GM19397 (cell line): ENCODE results near the gene GCN1.

Experiments used
- ATAC-seq: cut with Tn5 transposase; IDR thresholded peaks from one replicate; pipeline ENCODE4 v1.9.1; 2021; ENCODE audit warnings: mild to moderate bottlenecking, moderate library complexity; ENCODE audit not compliant: unreplicated experiment

Gene GCN1

DNA sequence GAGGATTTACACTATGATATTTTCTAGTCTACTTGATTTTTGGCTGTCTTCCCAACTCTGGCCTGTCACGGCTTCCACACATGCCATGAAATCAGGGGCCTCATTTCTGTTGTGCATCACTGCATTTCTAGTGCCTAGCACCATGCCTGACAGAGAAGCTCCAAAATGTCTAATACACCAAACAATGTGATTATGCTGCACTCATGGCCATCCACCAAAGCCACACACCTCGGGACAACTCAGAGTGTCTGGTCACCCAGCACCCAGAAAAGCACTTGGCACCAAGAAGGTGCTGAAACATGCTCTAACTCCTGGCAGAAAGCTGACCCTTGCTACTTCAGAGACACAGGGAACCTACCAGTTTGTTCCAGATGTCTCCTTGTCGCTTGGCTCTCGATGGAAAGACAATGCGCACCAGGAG lies 11.3 kb downstream of the GCN1 start:
- ATAC-seq: no peak

DNA sequence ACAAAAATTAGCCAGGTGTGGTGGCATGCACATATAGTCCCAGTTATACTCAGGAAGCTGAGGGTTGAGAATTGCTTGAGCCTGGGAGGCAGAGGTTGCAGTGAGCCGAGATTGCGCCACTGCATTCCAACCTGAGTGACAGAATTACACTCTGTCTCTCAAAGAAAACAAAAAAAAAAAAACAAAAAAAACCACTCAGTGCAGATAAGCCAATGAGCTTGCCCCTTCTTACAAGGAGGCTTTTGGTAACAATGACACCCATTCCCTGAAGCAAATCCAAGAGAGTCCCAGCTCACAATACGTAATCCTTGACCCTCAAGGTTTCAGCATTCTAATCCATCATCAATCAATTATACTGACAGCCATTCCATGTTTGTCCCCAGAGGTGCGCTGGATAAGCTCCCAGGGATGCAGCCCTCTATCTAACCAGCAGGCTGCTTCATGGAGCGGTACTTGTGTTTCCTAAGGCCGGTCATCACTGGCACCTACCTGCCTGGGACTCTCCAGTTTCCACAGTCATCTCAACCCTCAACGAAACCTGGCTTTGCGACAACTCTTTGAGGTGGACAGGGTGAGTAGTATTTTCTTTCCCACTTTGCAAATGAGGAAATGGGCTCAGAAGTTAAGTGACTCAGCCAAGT lies 12.4 kb downstream of the GCN1 start:
- no peak for ATAC-seq

DNA sequence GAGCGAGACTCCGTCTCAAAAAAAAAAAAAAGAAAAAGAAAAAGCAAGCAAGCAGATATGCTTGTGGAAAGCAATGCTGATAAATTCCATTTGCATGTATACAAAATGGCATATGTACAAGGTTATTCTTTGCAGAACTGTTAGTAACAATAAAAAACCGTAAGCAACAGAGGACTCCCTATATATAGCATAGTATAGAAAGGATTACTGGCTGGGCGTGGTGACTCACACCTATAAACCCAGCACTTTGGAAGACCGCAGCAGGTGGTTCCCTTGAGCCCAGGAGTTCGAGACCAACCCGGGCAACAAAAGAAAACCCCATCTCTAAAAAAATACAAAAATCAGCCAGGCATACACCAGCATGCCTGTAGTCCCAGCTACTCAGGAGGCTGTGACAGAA lies 13.5 kb downstream of the GCN1 start:
- no peak for ATAC-seq

DNA sequence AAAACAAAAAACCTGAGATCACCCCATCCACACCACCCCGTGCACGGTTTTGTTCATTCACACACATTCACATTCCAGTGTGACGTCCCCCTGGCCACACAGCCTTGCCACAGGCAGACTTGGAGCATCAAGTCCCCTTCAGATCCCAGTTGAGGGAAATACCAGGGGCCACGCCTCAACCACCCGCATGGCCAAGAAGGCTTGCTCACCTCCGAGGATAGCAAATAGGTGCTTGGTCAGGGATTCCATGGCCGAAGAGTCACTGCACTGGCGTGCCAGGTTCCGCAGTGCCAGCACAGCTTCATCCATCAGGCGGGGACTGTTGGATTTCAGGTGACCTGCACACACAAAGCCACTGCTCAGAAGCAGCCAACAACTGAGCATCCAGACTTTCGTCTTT lies 19.0 kb downstream of the GCN1 start:
- no peak for ATAC-seq

DNA sequence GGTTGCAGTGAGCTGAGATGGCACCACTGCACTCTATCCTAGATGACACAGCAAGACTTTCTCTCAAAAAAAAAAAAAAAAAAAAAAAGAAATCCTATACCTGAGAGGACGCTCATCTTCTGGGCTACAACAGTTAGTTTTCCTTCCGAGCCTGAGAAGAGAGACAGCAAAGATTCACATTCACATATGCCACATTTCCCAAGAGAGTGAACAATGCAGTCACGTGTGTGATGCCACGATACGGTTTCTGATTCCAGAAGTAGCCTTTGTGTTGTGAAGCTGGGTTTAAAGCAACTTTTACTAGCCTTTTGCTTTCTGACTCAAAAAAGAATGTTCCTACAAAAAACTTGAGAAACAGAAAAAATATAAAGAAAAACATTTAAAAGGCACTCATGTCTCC lies 19.5 kb downstream of the GCN1 start:
- no peak for ATAC-seq

DNA sequence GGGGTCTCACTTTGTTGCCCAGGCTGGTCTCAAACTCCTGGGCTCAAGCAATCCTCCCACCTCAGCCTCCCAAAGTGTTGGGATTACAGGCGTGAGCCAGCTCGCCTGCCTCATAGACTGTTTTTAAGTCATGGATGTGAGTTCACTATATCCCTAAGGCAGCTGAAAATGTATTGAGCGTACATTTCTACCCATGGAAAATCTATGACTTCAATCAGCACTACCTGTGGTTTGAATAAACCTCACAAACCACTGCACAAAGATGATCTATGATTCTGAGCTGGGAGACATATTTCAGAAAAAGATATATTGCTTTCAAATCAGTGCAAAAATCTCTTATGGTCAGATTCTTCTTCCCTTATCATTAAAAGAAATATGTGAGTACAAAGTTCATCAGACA lies 22.5 kb downstream of the GCN1 start:
- ATAC-seq: no peak

DNA sequence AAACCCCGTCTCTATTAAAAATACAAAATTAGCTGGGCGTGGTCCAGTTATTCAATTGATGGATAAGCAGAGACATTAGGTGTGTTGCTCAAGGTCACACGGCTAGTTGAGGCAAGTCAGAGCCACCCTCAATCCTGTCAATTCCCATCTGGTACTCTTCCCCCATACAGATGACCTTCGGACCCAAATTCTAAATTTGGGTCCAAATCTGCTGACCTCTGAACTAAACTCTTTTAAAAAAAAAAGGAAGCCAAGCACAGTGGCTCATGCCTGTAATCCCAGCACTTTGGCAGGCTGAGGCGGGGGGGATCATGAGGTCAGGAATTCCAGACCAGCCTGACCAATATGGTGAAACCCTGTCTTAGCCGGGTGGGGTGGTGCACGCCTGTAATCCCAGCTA lies 23.9 kb downstream of the GCN1 start:
- no peak for ATAC-seq

DNA sequence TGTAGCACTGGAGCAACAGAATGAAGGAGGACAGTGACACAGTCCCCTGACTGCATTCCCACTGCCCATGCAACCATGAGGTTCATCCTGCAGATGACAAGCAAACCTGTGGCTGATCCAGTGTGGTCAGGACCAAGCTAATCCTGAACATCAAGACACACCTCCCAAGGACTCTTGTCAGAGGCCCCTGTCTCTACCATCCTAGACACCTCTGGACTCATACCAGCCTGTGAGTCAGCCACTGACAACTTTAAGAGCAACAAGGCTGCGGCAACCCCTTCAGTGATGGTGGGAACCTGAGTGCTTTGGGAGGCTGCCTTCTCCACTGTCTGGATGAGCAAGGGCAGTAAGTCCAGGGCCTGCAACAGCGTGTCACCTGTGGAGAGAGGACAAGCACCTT lies 24.6 kb downstream of the GCN1 start:
- no peak for ATAC-seq

DNA sequence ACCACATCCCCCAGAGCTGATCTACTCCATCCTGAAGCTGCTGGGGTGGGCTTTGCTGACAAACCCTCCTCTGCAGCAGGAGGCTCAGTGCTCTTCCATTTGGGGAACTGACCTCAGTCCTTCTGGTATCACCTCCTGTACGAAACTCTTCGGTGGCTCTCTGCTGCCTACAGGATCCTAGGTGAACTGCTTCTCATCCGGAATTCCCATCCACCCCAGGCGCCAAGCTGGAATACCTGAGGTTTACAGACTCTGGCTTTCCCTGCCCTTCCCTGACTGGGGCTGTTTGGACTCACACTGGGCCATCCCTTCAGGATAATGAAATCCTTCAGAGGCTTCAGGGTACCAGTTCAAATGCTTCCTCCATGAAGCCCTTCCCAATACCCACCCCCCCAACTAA lies 26.2 kb downstream of the GCN1 start:
- no peak for ATAC-seq

DNA sequence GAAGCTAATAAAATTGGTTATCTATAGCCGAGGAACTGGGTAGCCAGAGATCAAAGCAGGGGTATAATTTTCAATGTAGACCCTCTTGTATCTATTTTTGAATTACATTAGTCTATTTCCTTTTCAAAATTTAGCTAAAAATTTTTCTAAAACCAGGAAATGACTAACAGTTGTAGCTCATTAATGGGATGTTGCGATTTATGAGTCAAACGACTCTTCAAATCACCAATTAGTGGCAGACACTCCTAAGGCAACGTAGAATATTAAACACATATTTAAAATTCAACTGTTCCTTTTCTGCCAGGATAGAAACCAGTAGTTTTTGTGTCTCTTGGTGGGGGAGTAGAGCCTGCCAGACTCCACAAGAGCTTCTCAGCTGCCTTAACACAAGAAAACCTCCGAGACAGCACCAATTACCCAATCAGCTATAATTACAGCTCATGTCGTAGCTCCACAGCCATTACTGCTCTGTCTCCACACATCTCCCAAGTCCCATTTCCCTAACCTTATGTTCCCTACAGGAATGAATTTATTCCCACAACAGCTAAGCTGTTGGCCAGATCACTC lies 26.9 kb downstream of the GCN1 start:
- ATAC-seq: no peak

DNA sequence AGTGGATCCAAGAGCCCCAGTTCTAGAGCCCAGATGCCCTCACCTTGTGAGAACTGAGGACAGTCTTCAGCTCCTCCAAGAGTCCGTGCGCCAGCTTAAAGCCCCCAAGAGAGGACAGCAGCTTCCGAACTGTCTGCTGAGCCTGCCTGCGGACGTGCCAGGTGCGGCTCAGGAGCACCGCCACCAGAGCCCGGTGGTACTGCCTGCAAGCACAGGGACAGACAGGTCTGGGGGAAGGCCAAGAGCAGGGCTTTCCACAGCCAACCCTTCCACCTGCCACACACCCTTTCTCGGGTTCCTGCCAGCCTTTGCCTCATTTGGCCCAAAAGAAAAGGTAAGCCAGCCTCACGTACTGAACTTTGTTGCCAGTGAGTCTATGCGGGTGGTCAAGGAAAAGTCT lies 30.2 kb downstream of the GCN1 start:
- ATAC-seq: no peak

DNA sequence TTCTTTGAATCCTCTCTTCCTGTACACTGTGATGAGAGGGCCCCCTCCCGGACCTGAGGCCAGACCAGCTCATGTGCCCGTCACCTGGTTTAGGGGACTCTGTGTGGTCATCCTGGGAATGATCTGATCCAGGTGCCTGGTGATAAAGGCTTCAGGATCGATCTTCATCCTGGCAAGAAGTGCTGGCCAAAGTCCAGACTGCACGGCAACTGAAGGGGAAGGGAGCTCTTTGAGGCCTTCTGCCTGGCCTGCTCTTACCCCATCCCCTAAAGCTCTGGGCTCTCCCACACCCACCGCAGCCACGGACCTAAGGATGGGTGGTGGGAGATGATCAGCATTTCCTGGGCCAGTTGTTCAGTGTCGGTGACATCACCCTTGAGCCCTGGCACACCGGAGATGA lies 31.8 kb downstream of the GCN1 start:
- ATAC-seq: no peak

DNA sequence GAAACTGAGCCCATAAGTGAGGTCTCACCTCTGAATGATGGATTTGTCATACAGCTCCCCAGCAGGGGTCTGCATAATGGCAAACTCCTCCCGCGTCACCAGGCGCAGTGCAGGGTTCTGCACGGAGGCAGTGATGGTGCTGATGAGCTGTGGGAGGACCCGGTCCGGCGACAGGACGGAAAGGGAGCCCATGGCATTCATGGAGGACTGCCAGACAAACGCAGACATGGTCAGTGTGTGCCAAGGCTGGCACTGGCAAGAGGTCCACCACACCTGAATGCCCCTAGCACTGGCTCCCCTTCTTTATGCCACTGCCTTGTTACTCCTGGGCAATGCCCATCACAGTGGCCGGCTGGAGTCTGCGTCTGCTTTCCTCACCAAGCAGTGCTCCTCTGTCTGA lies 32.7 kb downstream of the GCN1 start:
- ATAC-seq: no peak

DNA sequence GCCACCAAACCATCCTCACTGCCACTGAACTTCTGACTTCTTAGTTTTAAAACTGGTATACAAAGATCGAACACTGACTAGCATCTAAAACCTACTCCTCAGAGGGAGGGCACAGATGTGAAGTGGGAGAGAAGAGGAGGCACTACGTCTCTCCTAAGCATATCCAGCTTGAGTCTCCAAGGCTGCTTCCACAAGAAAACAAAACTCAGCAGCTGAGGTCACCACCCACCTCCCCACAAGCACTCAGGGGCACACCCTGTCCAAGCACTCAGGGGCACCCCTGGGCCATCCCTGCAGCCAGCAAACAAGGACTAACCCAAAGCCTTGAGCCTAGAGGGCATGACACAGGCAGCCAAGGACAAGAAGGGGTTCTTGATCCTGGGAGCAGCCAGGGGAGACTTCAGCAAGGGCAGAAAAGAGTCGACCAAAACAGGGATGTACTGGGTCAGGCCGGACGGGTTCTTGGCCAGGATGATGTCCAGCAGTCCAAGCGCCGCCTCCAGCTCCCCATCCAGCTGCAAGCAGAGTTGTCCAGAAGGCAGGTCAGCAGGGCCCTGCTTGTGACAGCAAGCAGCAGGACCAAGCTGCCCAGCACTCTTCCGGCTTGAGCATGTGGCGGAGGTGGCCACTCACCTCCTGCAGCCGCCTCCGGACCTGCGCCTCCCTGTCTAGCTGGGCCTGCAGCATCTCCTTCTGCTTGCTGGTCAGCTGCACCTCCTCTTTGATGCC lies 34.8 kb downstream of the GCN1 start:
- ATAC-seq: no peak

DNA sequence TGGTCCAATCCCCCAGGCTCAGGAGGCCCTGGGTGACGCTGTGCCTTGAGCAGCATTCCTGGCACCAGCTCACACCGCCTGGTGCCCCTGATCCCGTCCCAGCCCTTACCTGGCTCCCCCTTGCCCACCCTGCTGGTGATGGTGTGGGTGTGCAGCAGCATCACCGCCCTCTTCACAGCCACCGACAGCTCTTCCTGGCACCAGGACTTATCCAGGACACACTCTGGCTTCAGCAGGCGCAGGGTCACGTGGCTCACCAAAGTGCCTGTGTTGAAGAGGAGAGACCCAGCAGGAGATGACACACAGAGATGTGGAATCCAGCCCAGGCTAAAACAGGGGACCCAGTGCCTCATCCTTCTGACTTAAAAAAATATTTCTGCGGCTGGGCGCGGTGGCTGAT lies 36.2 kb downstream of the GCN1 start:
- ATAC-seq: no peak

DNA sequence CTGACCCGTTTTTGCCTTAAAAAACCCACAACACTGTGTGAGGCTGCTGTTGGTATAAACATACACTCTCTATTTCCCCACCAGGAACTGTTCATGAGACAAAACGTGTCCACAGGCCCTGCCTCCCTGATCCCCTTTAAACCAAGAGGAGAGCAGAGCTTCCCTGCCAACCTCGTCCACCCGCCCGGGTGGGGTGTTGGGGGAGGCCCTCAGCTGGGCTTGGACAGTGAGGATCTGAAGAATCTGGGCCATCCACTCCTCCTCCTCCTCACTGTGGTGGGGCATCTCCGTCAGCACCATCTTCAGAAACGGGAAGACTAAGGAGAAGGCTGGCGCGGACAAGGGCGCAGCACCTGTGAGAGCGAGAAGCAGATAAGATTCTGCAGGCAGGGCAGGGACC lies 36.8 kb downstream of the GCN1 start:
- ATAC-seq: no peak

DNA sequence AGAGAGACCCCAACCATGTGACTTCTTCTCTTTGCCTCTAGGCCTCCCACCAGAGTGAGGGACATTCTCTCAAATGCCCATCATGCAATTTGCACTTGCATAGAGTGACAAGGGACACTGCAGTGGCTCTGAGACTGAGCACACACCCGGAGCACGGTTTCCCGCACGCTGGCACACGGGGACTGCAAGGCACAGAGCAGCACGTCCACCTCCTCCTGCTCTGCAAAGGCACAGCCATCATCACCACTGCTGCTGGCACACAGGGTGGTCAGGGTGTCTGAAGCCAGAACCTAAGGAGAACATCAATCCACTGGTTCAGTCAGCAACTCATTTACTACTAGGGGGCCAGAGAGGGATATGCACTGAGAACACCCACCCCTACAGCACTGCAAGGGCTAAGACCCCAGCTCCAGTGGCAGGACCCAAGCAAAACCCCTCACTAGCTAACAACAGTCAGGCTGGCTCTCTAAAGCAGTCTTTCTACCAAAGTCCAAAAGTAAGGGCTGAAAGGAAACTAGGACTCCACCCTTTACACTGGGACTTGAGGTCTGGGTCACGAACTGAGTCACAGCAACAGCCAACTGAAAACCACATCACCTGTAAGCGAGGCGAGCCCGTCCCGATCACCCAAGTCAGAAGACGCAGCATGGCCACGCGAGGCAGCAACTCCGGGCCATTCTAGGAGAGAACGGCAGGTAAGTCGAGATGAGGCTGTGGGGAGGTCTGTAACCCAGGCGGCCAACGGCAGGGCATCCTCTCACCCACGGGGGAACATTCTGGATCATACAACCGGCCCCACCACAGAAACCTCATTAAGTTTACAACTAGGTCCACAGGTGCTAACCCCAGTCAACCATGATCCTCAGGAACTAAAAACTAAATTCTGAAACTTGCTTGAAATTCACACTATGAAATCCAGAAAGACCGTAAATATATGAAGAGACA lies 37.9 kb downstream of the GCN1 start:
- no peak for ATAC-seq

DNA sequence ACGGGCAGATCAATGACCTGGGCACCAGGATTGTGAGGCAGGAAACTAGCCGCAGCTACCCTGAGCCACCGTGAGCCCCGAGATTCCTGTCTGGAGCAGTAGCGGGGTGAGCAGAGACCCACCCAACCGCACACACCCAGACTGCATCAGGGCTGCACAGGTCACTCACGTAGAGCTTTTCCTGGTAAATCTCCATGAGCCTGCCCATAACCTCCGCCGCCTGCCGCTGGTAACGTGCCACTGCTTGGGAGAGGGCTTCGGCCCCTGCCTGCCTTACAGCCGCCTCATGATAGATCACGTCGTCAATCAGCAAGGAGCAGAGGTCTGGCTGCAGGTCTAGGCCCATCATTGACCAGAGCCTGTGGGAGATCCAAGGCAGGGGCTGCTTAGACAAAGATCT lies 39.4 kb downstream of the GCN1 start:
- no peak for ATAC-seq

DNA sequence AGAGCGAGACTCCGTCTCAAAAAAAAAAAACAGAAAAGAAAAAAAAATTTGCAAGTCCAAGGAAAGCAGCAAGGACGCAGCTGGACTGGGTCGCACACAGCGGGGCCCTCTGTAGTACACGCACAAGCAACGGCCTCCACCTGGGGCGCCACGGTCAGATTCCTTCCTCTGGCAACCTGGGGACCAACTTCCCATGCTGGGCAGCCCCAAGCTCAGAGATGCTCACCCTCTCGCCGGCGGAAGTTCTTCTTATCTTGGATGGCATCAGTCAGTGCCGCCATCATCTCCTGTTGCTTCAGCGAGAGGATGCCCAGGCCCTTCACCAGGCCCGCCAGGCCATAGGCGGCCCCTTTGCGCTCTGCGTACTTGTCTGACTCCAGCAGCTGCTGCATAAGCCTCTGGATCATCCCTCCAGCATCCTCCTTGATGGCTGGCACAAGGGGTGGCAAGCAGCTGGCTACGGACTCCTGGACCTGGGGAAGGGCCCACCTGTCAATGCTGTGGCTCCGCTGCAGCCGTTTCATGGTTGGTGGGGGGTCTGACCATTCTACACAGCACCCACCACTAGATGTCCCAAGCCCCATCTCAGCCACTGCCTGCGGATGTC lies 43.5 kb downstream of the GCN1 start:
- no peak for ATAC-seq

DNA sequence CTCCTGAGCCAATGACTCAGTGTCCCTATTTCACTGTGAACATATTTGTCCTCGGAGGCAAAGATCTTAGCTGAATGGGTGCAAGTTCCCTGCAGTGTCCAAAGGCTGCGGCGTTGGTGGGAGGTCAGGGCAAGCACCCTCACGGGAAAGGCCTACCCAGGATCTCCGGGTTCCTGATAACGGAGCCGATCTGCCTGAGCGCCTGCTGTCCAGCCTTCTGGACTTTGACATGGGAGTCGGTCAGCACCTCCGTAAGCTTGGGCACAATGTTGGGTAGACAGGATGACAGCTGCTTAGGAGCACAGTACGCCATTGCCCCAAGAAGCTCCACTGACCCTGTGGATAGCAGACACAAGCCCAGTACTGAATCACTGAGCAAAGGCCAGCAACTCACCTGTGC lies 46.5 kb downstream of the GCN1 start:
- no peak for ATAC-seq

DNA sequence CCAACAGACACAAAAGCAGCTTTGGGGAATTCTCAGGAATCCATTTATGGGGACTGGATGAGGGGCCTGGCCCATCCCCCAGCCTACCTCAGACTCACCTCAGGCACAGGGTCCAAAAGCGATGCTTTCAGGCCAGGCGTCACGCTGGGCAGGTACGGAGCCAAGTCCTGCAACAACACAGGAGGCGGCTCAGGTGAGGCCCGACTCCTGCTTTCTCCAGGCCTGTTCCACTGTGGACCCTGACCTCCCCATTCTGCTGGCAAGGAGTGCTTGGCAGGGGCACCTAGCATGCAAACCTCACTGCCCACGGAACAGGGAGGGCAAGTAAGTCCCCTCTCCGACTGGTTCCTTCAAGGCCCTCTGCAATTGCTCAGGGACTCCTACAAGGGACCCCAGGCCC lies 49.4 kb downstream of the GCN1 start:
- no peak for ATAC-seq
